Skeletal muscle cell (primary cell): ENCODE data around the gene LMAN2L.
A peak's percentile ranks its signal among the peaks of the same experiment; 100 is the strongest.

Experiments used
- DNase-seq: peaks from one replicate; pipeline ENCODE4 v3.0.0-alpha.2; 2010; ENCODE audit warnings: low read depth
- H3K4me3 ChIP-seq: 2 replicates; pipeline ENCODE4 v1.5.1; 2011; ENCODE audit warnings: low read depth, mild to moderate bottlenecking, control low read depth, low read length, moderate library complexity

Gene LMAN2L

GRCh38 chr2:96739633-96740428 lies at the start of gene LMAN2L:
TSS of gene LMAN2L (minus strand) at chr2:96740064. CDS start at chr2:96740040, 24 bp downstream.
- H3K4me3 ChIP-seq, result peak within 1 kb of the TSS; percentile 89
- DNase-seq, result peak; percentile 89

- H3K4me3 ChIP-seq, result no peak overlapping the region
- no peak for DNase-seq
Measured at GRCh38 chr2:96789245-96789617, 49.4 kb upstream of the LMAN2L start.

GRCh38 chr2:96788442-96789244 lies 48.8 kb upstream of the LMAN2L start:
- no peak for DNase-seq
- H3K4me3 ChIP-seq, result no peak overlapping the region

- H3K4me3 ChIP-seq, result no peak overlapping the region
- DNase-seq, result no peak
Measured at GRCh38 chr2:96787411-96787810, 47.5 kb upstream of the LMAN2L start.

GRCh38 chr2:96783388-96783787 lies 43.5 kb upstream of the LMAN2L start:
- no peak overlapping the region for H3K4me3 ChIP-seq
- no peak for DNase-seq

GRCh38 chr2:96775160-96775559 lies 35.3 kb upstream of the LMAN2L start:
- H3K4me3 ChIP-seq, result no peak overlapping the region
- DNase-seq, result no peak

GRCh38 chr2:96773922-96774321 lies 34.1 kb upstream of the LMAN2L start:
- no peak overlapping the region for H3K4me3 ChIP-seq
- DNase-seq, result no peak

- H3K4me3 ChIP-seq, result no peak overlapping the region
- DNase-seq, result no peak
Measured at GRCh38 chr2:96772903-96773671, 33.2 kb upstream of the LMAN2L start.

GRCh38 chr2:96771796-96772618 lies 32.1 kb upstream of the LMAN2L start:
- H3K4me3 ChIP-seq, result no peak overlapping the region
- DNase-seq, result no peak

- no peak overlapping the region for H3K4me3 ChIP-seq
- DNase-seq, result no peak
Measured at GRCh38 chr2:96770442-96771202, 30.8 kb upstream of the LMAN2L start.

GRCh38 chr2:96769814-96770213 lies 29.9 kb upstream of the LMAN2L start:
- H3K4me3 ChIP-seq, result no peak overlapping the region
- DNase-seq, result no peak

- no peak for DNase-seq
- H3K4me3 ChIP-seq, result no peak overlapping the region
Measured at GRCh38 chr2:96768083-96768561, 28.3 kb upstream of the LMAN2L start.

- DNase-seq, result no peak
- no peak overlapping the region for H3K4me3 ChIP-seq
Measured at GRCh38 chr2:96767135-96767871, 27.4 kb upstream of the LMAN2L start.

GRCh38 chr2:96764253-96764637 lies 24.4 kb upstream of the LMAN2L start:
- no peak overlapping the region for H3K4me3 ChIP-seq
- no peak for DNase-seq

GRCh38 chr2:96763511-96764252 lies 23.8 kb upstream of the LMAN2L start:
- DNase-seq, result no peak
- peak overlapping the region; percentile 35 for H3K4me3 ChIP-seq

- DNase-seq, result no peak
- H3K4me3 ChIP-seq, result peak overlapping the region; percentile 35
Measured at GRCh38 chr2:96762529-96763311, 22.9 kb upstream of the LMAN2L start.
